HG03575 (cell line): ENCODE measurements around the gene ZNF469.

Experiments used
- ATAC-seq: cut with Tn5 transposase; IDR thresholded peaks from one replicate; pipeline ENCODE4 v1.9.1; 2021; ENCODE audit not compliant: unreplicated experiment, insufficient number of reproducible peaks, low FRiP score; ENCODE audit errors: extremely low read depth

Gene ZNF469

DNA sequence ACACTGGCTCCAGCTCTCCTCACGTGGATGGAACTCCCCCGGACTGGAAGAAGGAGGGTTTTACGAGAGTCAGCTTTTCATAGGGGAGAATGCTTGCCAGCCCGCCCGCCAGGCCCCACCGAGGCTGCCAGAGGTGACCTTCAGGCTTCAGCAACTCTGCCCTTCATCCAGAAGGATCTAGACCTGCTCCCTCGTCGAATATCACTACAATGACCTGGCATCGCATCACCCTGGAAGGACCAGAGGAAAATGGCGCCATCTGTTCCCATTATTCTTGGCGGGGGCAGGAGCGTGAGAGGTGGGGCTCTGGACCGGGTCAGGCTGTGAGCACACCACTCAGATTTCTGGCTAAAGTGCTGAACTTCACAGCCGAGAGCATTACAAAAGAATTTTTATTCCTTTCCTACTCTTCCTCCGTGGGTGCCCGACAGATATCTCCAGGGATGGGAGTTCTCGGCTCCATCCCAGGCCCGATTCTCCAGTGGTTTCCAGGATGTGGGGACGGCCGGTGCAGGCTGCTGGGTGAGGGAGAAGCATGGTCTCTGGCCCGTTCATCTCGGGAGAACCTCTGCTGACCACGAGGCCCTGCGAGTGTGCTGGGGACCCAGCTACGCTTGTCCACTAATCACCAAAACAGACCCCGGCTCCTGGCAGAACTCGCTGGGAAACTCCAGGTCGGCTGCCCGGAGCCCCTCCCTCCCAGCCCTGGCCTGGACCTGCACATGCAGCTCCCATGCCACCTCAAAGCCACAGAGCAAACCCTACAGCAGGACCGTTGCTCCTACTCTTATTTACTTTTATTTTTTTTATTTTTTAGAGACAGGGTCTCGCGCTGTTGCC, 36.8 kb upstream of the ZNF469 start:
- no peak for ATAC-seq

DNA sequence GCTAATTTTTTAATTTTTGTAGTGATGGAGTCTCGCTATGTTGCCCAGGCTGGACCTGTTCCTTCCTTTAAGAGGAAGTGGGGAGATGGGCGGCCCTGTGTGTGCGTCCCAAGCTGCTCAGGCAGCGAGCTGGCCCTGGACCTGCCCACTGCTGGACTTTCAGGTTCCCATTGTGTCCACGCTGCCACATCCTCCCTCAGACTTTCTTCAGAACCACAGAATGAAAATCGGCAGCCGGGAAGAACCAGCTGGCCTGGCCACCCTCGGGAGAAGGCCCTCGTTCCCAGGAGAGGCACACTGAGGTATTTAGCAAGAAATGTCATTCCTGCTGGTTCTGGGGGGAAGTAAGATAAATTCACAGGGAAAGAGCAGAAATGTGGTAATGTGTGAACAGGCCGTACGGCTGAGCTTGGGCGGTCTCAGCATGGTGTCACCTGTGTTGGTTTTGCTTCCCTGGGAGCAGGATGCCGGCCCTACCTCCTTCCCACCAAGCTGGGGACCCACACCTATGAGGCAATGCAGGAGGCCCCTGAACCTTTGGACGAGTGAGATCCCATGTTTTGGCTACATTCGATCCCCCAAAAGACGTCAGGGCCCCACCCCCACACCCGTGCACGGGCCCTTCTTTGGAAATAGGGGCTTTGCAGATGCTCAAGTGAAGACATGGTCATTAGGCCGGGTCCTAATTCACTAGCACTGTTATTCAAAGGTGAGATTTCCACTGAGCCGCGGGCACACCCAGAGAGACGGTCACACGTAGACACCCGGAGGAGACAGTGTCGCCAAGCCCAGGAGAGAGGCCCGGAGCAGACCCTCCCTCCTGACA, 35.9 kb upstream of the ZNF469 start:
- ATAC-seq, result no peak

DNA sequence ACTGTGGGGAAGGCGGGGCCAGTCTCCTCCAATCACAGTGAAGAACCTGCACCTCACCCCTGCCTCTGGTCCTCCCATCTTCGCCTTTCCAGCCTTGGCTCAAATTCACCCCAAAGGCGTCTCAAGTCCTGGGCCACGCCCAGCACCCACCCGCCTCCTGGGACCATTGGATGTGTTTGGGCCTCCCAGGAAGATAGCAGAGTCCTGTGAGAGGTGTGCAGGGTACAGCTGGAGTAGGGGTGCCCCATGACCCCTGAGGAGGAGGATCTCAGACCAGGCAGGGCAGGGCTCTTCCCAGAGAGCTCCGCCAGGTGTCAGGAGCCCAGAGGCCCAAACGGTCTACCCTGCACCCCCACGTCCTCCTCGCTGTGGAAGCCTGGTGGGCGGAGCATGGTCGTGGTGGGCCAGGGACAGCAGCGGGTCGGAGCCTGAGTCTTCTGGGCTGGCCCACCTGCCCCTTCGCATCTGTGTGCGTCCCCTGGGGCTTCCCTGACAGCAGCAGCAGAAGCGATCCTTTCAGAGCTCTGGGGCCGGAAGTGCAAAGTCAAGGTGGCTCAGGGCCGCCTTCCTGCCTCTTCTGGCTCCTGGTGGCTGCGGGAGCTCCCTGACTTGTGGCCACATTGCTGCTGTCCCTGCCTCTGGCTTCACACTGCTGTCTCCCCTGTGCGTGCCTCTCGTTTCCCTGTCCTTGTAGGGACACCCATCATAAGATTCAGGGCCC, 34.9 kb upstream of the ZNF469 start:
- ATAC-seq, result no peak

DNA sequence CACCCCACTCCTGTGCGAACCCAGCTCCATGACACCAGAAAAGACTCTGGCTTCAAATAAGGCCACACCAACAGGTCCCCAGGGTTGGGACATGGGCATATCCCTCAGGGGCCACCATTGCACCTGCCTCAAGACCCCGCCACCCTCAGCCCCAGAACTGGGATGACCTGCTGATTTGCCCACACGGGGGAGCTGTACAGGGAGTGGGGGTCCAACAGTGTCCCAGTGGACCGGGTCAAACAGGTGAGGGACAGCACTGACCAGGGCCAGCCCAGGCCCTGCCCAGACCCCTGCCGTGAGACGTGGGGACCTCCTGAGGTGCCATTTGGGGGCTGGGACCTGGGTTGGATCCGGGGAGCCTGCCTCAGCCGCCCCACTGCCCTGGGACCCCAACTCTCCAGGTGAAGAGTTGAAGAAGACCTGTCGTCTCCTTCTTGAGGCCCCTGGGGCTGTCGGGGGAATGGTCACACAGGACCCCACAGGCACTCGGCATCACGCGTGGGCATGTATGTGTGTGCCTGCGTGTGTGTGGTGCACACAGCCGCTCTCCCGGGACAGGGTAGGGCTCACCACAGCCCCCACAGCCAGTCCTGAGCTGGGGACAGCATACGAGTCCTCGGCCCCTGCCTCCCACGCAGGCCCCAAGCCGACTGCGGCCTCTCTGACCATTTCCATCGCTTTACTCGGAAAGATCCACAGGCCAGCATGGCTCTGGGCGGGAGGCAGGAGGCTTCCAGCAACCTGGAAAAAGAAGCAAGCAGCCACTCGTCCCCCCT, 34.2 kb upstream of the ZNF469 start:
- no peak for ATAC-seq

DNA sequence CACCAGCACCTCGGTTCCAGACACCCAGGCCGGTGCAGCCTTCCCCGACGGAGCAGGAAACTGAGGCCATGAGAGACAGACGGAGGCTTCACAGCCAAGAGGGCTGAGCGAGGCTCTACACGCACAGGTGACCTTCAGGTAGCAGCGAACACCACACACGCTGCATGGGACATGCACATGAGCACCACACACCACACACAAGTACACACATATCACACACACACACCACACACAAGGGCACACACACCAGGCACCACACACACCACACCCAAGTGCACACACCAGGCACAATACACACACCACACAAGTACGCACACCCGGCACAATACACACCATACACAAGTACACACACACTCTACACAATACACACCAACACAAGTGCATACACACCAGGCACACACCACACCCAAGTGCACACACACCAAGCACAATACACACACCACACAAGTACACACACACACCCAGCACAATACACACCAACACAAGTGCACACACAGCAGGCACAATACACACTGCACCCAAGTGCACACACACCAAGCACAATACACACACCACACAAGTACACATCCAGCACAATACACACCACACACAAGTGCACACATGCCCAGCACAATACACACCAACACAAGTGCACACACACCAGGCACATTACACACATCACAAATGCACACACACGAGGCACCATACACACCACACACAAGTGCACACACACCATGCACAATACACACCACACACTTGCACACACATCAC, 33.4 kb upstream of the ZNF469 start:
- ATAC-seq, result no peak

DNA sequence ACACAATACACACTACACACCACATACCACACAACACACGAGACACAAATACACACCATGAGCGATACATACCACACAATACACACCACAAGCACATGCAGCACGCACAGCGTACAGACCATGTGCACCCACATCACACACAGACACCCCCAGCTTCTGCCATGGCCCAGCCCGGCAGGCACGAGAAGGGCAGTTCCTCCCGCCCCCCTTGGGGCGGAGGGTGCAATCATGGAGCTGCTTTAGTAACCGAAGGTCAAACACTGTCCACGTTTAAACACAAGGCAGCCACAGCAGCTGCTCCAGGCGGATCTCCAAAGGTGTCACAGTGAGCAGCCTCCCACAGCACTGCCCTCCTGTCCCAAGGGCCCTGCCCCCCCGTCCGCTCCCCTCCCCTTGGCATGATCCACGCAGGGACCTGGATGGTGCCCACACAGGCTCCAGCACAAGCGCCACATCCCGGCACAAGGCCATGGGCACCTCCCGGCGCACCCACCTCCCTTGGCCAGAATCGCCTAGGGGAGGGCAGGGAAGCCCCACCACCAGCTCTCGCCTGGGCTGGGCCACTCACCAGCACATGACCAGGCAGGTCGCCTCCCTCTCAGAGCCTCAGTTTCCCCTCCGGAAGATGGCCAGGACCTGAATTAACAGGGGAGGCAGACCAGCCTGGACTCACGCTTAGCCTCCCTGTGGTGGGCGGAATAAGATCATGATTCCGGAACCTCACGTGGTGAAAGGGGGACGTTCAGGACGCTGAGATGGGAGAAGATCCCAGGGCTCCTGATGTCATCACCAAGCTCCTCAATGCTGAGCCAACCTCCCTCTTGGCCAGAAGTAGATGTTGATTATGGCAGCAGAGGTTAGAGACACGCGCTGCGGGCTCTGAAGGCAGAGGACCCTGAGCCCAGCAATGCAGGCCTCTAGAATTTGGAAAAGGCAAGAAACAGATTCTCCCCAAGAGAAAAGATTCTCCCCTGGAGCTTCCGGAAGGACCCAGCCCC, 32.6 kb upstream of the ZNF469 start:
- ATAC-seq, result no peak

DNA sequence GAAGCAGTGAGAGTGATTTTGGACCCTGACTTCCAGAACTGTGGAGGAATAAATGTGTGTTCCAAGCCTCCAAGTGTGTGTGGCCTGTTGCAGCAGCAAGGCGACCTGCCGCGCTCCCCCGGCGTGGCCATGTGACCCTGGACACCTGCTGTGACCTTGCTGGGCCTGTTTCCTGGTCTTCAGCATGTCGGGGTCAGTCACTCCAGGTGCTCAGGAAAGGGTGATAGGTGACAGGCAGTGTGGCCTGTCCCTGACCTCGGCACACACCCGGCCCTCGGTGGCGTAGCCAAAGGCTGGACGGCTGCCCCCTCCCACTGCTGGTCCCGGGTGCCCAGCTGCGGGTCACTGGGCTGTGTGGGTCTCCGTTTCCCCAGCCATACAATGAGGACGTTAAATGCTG, 31.8 kb upstream of the ZNF469 start:
- ATAC-seq, result no peak

DNA sequence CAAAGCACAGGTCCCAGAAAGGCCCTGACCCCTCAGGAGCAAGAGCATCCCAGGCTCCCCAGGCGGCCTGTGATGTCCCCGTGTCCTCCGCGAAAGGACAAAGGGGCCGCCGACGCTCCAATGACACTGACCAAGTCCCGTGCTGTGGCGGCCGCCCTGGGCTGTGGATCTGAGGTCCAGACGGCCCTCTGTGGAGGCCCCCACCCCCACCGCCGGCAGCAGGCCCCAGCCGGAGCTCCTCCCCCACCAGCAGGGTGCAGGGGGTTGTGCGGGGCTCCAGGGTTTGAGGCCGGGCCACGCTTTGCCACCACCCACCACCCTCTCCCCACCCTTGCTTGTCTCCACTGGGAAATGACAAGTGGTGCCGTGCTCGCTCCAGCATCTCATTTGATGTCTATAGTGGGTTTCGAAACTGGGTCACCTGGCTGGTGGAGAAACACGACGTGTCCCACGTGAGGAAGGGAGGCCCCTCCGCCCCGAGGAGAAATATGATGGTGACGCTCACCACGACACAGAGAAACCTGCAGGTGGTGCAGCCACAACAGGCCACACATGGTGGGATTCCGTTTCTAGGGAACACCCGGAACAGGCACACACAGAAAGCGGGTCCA, 31.2 kb upstream of the ZNF469 start:
- ATAC-seq, result no peak

DNA sequence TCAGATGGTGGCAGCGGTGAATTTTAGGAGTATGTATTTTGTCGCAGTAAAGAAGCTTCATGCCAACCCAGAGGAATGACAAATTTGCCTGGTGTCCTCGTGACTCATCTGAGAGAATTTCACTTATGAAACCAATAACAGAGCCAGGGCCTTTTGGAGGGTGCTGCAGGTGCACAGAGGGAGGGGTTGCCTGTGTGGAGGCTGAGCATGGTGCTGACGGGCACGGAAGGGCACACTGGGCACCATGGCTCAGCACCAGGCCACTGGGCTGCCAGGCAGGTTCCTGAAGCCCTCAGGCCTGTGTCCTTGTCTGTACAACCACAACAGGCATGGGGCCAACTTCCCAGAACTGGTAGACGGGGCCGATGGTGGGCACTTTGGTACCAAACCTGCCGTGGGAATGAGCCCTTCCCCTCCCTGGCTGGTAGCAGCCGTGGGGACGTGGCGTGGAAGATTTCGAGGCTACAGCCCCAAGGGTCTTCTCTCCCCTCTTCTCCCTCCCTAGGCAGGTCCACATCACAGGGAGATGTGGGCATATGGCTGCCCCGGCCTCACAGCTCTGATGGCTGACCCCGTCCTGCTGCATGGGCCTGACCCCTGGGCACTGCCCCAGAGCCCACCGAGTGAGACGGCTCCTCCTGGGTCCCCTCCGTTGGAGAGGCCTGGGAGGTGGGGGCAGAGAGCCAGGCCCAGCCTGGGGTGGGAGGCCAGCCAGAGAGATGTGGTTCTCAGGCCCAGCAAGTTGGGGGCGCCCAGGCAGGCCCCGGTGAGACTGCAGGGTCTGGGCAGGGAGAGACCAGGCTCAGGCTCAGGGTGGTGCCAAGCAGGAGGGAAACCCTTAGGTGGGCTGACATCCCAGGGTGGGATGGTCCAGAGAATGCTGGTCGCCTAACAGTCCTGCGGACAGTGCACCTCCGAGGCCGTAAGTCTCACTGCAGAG, 30.2 kb upstream of the ZNF469 start:
- no peak for ATAC-seq

DNA sequence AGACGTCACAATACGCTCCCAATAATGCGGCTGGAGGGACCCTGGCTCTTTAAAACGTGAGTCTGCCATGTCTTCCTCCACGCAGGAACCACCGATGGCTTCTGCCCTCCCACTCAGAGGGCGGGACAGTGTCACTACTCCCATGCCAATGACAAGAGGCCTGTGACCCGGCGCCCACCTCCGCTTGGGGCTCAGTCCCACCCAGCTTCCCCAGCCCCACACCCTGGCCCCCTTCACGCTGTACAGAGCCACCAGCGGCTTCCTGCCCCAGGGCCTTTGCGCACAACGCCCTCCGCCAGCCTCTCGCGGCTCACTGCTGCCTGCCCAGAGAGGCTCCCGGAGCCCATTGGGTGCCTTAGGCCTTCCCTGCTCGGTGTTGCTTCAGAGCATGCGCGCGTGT, 29.5 kb upstream of the ZNF469 start:
- ATAC-seq, result no peak

DNA sequence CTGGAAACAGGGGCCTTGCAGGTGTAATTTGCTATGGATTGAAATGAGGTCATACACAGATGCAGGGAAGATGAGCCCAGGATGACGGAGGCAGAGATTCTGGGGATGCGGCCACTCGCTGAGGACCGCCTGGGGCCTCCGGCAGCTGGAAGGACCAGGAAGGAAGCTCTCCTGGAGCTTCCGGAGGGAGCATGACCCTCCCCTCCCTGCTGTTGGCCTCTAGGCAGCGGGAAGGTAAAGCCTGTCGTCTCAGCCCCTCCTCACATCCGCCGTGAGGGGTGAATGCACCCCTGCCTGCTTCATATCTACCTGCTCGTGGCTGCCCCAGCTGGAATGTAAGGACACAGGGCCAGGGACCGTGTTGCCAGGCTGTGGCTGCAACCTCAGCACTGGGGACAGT, 29.1 kb upstream of the ZNF469 start:
- no peak for ATAC-seq

DNA sequence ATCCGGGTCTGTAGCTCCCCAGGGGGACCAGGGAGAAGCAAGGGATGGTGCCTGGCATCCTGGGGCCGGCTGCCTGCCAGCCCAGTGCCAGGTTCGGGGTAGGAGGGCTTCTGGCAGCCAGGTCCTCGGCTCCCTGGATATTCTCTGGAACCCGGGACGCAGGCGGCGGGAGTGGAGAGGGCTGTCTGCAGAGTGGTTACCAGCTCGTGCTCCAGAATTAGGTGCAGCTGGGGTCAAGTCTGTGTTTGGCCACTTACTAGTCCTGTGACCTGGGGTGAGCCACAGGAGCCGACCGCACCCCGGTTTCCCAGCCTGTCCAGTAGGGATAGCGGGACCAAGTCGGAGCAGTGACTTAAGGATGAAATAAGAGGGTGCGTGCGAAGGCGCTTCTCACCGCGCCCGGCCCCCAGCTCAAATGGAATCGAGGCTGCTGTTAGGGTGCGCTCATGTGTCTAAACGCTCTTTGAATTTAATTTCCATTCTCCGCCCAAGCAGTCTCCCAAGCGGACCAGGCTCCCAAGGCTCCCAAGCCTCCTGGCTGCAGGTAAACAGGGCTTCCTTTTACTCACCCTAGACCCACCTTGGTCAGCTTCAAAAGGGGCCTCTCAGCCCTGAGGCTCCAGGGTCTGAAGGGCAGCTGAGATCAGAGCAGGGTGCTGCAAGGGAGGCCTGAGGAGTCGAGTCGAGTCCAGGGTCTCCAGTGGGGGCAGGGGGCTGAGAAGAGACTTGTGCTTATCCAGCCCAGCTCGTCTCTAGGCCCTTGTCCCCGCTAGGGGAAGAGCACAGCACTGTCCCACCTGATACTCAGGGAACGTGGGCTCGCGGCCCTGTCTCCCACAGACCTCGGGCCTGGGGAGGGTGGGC, 28.3 kb upstream of the ZNF469 start:
- ATAC-seq, result no peak

DNA sequence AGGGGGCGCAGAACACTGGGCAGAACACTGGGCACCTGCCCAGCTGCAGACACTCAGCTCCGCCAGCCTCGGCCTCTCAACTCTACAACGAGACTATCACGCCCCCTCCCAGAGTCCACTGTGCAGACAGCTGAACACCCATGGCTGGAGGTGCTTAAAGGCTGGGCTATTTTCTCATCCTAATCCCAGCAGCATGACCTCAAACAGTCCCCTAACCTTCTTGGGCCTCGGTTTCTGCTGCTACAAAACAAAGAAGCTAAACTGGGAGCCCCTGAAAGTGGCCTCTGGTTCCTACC, 27.7 kb upstream of the ZNF469 start:
- no peak for ATAC-seq

DNA sequence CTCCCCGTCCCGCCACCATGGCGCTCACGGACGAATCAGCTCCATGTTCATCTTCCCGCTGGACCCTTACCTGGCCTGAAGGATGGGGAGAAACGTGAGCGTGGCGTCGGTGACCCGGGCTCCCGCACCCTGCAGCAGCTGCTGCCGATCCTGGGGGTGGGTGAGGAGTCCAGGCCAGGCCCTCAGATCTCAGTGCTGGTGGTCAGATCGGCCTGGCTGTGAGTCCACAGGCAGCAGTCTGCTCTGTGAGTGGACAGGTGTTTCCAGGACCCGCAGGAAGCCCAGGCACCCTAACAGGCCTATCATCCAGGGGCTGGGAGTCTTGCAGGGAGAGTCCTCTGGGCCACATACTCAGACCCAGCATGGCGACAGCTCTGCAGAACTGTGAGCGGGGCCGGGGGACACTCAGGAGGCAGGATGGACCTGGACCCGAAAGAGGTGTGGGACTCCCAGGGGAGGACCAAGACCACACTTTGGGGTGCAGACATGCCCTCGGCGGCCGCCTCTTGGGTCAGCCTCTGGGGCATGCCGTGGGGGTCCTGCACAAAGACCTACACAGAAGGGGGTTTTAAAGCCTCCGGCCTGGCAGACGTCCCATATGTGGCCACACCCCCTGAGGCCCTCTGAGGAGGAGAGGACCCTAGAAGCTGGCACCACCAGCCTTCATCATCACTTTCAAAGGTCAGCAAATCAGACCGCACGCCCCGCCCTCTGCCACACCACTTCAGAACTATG, 27.2 kb upstream of the ZNF469 start:
- no peak for ATAC-seq
